NAMALWA (cell line): ENCODE results near the gene HHAT.

Source experiments
- DNase-seq: peaks from one replicate; pipeline ENCODE4 v3.0.0-alpha.2; 2015; ENCODE audit warnings: low spot score

The HHAT gene

DNA sequence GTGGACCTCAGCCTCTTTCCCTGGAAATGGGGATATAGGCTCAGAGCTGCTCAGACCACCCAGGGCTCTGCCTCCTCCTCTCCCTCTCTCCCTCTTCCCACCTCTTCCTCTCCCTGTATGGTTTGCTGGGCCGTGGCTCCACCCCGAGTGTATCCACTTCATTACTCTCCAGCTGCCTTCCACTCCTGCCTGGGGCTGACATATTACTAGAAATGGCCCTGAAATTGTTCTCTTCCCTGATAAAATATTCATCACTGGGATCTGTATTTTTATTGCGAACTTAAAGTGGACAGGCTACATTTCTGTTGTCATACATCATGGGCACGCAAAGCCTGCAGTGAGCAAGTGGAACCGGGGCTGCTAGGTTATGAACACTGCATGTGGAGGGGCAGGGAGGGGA lies 225.0 kb downstream of the HHAT start:
- no peak for DNase-seq

DNA sequence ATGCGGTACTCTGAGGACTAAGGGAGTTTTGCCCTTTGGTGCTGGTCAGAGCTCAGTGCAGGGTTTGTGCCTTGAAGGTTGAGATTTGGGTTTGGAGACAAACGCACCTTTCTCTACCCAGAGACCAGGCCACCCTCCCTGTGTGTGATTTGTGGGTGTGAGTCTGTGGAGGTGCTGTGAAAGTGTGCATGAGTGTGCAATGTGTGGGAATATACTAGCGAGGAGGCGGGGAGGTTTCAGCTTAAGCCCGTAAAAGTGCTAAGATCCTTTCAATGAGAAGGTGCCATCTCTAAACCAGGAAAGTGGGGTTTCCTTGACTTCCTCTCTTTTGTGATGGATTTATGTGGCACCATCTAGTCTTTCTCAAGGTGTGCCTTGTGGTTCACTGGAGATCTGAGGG lies 225.7 kb downstream of the HHAT start:
- DNase-seq: no peak

DNA sequence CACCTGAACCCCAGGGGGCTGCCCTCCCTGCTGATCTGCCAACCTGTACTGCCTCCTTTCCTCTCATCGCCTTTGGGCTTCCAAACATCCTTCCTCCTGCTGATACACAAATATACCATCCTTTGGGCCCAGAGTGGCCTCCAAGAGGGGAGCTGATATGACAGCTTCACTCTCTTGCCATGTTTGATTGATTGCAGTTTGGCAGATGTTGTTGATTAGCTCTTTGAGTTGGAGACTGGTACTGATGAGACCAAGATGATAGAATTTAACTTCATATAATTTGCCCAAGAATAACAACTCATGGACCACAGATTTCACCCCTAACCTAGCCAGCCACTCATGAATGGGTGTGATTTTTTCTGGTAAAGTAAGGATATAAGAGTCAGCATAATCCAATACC lies 227.8 kb downstream of the HHAT start:
- DNase-seq: no peak

DNA sequence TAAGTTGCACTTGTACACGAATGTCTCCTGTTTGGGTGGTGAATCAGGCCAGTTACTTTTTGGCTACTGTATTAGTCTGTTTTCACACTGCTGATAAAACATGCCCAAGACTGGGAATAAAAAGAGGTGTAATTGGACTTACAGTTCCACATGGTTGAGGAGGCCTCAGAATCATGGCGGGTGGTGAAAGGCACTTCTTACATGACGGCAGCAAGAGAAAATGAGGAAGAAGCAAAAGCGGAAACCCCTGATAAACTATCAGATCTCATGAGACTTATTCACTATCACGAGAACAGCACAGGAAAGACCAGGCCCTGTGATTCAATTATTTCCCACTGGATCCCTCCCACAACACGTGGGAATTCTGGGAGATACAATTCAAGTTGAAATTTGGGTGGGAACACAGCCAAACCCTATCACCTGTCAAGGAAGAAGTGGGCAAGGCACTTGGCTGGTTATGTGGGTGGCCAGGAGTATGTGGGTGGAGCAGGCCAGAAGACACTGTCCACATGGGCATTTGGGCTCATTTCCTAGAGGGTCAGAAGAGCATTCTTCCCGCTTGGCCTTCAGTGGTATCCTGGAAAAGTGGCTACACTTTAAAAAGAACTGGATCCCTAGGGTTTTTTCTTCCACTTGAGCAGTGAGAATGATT lies 228.8 kb downstream of the HHAT start:
- DNase-seq: no peak

DNA sequence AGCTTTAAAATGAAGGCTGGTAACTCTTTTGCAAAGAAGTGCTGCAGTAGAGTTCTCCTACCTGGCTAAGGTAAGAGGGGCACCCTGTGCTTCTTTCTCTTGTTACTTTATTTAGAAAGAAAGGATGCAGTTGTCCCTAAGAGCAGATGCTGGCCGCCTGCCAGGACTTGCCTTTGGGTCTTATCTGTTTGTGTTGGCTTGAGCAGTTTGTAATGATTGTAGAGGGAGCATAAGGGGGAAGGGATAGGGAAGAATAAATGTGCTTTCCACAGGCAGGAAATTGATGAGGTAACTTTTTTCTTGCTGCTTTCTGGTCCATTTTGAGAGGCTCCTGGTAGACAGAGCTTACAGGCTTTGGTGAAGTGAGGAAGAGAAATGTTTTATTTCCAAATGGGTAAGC lies 229.6 kb downstream of the HHAT start:
- no peak for DNase-seq

DNA sequence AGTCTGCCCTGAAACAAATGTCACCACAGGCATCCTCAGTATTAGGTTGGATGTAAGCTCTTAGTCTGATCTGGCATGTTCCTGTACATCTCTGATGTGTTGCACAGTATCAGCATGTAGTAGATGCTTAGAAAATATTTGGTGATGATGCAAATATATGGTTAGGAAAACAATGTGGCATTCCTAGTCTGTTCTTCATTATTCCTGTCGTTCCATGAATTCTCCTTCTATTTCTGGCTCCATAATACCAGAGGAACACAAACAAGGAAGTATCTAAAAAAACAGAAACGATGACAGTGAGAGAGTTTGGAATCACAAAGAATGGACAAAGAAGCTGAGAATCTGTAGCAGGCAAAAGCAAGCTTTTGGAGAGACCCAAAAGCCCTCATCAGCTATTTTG lies 236.6 kb downstream of the HHAT start:
- DNase-seq: no peak

DNA sequence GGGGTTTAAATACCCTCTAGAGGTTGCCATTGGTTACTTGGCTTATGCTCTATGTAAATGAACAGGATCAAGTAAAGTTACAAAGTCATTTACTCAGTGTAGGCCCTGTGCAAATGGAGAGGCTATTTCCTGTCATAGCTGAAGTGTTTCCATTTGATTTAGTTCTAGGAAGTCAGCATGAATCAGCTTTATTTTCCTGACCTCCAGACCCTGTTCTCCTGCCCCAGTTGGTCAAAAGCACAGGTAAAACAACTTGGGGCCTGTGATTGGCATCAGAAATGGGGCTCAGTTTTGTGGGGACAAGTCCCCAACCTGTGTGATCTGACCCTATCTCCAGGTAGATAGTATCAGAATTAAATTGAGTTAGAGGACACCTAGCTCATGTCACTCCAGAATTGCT lies 239.9 kb downstream of the HHAT start:
- no peak for DNase-seq

DNA sequence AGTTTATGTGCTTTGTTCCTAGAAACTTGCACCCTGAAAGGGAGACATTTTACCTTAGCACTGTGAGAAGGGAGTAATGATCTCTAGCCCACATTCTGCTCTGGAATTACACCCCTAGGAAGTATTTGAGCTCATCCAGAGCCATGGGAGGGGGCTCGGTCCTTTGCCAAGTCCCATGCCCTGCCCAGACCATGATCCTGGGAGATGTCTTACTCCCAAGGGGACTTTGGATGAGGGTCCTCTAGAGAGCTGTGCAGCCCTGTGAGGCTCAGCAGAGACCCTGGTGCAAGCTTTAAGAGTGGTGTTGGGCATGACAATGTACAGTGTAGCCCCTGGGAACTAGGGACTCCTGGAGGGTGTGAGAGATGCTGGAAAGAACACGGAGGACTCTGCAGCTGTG lies 241.4 kb downstream of the HHAT start:
- DNase-seq: no peak

DNA sequence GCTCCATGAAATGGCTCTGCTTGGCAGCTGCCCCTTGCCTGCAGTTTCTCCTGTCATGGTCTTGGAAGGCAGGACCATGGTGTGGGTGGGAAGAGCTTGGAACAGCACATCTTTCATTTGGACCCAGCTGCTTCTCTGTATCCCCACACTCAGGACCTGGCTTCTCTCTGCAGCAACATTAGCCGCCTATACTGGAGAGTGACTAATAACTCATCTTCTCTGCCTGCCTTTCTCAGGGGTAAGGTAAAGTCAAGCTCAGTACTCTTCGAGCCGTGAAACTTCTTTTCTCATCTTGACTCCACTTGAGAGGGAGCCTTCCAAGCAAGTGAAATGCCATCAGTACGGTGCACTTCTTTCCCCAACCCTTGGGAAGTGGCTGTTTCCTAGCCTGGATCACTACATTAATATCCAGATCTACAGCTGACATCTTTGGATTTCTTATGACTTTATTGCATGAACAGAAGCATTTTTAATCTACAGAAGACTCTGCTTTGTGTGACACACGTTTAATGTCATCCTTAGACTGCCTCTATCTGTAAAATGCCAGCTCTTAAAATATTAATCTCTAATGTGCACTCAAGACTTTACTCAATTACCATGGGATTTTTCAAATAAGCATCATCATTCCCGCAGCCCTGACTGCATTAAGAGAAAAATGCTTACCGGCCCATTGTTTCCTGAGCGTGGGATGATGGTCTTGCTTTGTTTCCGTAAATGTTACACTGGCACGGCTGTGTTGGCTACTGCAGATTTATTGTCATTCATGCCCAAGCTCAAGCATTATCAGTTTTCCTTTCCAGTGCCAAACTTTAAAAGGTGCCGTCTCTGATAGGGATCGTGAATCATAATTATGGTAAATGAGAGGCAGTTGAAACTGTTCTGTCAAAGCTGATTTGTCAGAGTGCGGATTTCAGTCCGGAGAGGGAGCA lies 242.9 kb downstream of the HHAT start:
- no peak for DNase-seq

DNA sequence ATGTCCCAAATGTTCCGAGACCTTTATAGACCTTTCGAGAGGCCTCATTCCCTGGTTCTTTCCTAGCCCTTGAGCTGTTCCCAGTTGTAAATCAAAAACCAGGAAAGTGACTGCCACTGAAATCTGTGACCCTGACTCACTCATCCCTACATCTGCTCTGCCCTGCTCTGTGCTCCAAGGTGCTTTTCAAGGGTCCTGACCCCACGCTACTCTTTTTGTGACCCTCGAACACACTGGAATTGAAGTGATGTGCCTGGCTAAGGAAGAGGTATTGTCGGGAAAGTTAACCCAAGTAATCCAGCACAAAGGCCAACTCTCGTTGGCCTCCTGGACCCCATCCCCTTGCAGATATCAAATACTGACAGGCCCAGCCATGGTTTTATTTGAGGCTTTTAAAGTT lies 244.4 kb downstream of the HHAT start:
- DNase-seq: no peak

DNA sequence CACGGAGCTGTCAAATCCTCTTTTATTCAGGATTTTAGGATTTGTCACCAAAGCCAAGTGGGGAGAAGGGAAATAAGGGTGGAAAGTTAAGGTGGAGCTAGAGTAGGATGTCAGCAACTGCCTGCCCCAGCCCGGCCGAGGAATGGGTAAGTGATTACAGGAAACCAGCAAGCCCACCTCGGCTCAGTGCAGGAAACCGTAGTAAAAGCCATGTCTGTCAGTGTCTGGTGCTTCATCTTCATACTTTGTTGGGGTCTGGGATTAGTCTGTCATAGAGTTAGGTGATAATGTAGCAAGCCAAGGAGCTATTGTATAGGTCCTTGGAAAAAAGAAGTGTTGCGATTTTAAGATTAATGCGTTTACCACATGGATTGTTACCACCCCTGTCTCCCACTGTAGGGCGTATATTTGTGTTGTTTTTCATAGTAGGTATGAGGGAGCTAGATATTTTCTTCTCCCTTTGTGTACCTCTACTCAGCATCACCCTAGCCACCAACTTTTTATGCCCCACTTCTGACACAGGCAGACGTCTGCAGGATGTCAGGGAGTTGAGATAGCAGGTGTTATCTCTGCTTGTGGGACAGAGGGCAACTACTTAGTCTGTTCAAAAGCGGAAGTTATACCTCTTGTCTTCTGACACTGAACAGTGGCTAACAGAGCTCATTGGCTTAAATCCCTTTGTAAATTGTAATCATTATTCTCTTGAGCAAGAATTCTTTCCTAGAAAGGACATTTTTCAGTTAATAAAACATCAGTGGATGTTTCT lies 253.7 kb downstream of the HHAT start:
- DNase-seq: peak; percentile 12

DNA sequence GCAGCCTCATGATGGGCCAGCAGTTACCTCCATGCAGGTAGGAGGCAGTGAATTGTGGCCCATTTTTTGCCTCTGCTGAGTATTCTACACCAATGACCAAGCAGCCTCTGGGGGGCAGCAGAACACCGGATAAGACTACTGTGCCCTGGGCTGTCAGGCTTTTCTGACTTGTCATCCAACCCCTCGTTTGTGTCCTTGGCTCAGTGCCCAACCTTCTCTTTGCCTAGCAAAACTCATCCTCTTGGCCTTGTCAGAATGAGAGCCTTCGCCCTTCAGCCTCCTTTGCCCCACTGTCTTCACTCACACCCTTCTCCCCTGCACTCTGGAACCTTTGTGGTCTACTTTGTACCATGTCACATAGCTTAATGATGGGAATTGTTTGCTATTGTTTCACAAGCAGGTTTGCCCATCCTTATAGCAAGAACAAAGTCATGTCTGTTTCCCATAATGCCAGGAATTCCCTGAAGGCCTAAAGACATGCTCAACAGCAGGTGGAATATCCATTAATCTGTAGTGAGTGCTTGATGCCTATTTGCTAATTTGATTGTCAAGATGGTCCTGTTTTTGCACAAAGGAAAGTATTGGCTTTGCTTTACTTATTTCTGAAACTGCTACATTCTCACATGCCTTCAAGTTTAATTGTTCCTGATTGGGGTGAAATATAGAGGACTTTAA lies 255.9 kb downstream of the HHAT start:
- DNase-seq: peak; percentile 82

DNA sequence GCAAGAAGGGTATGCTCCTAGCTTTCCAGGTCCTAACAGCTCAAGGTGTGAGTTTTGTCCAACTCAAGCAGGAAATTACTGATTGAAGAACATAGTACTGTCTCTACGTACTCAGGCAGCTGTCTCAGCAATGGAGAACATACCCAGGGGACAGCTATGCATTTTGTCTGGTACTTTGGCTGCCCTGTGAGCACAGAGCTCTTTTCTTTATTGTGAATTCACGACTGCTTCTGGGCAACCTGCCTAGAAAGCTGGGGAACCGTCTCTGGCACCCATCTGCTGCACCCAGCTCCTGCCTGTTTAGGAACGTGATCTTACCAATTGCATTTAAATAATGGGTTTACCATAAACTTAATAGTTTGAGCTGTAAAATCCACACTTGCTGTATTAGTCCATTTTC lies 258.1 kb downstream of the HHAT start:
- DNase-seq: no peak

DNA sequence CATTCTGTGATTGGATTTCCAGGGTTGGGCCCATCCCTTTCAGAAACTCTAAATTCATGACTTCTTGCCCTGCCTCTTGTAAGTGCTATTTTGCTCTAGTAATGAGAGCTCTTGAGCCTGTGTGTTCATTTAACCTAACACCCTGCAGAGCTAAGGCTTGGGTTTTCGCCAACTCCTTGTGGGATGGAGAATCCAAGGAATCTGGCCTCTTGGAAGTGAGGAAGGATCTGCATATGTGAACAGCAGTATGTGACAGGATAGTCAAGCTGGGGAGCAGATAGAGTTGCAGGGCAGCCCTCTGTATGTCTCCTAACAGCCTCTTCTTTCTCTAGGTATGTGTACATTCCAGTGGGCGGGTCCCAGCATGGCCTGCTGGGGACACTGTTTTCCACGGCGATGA lies 258.9 kb downstream of the HHAT start:
- DNase-seq: no peak

DNA sequence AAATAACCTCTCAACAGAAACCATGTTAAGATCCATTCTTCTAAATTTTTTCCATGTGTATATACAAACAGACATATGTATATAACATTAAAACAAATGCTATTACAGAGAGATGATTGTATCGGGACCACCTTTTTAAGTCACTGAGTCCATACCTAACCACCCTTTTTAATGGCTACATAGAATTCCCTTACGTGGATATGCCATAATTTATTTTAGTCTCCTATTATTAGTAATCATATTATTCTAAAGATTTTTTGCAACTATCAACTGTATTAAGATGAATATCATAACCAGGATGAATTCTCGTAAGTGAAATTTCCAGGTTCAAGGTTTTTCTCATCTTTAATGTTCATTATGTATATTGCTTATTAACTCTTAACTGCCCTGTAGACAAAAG lies 259.7 kb downstream of the HHAT start:
- no peak for DNase-seq

DNA sequence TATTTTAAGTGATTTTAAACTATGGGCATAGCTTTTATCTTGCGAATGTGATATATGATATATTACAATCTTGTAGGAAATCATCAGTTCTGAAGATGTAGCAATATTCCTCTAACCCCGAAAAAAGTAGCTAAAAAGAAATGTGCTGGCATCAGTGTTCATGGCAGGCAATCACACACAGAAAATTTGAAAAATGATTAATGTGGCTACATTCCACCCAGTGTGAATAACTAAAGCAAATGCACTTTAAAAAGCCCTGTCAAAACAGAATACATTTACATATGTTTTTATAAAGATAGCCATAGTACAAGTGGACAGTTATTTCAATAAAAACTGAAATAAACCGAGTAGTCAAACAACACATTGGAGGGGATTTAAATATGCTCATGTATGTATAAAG lies 260.2 kb downstream of the HHAT start:
- no peak for DNase-seq

DNA sequence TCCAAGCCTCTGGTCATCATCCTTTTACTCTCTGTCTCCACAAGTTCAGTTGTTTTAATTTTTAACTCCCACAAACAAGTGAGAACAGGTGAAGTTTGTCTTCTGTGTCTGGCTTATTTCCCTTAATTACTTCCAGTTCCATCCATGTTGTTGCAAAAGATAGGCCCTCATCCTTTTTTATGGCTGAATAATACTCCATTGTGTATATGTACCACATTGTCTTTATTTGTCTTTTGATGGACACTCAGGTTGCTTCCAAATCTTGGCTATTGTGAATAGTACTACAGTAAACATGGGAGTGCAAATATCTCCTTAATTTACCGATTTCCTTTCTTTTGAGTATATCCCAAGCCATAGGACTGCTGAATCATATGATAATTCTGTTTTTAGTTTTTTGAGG lies 262.5 kb downstream of the HHAT start:
- no peak for DNase-seq

DNA sequence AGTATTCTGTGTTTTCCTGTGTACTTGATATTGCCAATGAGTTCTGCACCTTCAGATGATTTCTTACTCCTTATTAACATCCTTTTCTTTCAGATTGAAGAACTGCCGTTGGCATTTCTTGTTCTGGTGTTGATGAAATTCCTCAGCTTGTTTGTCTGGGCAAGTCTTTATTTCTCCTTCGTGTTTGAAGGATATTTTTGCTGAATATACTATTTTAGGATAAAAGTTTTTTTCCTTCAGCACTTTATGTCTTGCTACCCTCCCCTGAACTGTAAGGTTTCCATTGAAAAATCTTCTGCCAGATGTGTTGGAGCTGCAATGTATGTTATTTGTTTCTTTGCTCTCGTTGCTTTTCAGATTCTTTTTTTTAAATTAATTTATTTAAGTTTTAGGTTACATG lies 265.9 kb downstream of the HHAT start:
- DNase-seq: no peak

DNA sequence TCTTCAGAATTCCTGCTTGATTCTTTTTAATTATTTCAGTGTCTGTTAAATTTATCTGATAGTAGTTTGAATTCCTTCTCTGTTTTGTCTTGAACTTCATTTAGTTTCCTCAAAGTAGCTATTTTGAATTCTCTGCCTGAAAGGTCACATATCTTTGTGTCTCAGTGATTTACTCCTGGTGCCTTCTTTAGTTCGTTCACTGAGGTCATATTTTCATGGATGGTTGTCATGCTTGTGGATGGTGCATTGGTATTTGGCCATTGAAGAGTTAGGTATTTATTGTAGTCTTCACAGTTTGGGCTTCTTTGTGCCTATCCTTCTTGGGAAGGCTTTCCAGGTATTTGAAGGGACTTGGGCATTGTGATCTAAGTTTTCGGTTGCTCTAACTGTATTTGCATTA lies 267.9 kb downstream of the HHAT start:
- DNase-seq: no peak

DNA sequence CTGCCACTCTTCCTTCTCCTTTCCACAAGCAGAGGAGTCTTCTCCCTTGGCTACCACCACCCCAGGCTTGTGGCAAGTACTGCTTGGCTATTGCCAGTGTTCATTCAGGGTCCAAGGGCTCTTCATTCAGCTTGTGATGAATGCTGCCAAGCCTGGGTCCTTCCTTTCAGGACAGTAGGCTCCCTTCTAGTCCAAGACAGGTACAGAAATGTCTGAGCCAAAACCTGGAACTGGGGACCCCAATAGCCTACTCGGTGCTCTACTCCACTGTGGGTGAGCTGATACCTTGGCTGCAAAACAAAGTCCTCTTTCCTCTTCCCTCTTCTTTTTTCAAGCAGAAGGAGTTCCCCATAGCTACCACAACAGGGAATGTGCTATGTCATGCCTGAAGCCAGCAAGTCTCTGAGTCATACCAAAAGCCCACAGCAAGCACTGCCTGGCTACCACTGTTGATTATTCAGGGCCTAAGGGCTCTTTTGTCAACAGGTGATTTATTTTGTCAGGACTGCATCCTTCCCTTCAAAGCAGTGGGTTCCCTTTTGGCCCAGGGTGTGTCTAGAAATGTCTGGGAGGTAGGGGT lies 268.9 kb downstream of the HHAT start:
- no peak for DNase-seq

DNA sequence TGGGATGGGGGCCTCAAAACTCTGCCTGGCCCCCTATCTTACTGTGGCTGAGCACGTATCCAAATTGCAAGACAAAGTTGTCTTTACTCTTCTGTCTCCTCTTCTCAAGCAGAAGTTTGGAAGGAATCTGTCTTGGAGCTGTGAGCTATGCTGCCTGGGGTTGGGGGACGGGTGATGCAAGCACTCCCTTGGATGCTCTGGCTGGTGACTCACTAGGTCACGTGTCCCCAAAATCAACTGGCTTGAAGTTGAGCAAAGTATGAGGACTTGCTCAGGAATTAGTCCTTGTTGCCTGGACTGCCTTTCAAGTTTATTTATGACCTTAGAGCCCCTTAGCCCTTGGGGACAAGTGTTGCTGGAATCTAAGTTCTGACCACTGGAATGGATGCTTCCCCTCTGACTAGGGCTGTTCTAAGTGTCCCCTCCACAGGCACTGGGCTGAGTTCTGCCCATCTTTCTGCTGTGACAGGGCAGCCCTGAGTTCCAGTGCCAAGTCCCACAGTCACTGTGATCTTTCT lies 269.5 kb downstream of the HHAT start:
- no peak for DNase-seq
